ENCODE measurements around the gene ABLIM2.

ABLIM2 gene

GRCh38 chr4:8005033-8005808 lies 153.4 kb downstream of the ABLIM2 start:
- no peak for DNase-seq (ENCODE audit: low read depth)
- H3K4me3 ChIP-seq (ENCODE audit: low read length) = no peak overlapping the region
- TF ChIP-seq CTCF (conservative IDR thresholded peaks at IDR 0.05; ENCODE audit: low read depth, low read length) = no peak

- no peak for TF ChIP-seq CTCF (conservative IDR thresholded peaks at IDR 0.05; ENCODE audit: low read depth, low read length)
- no peak for DNase-seq (ENCODE audit: low read depth)
- no peak overlapping the region for H3K4me3 ChIP-seq (ENCODE audit: low read length)
These were observed 154.5 kb downstream of the ABLIM2 start for GRCh38 chr4:8004066-8004465.

- H3K4me3 ChIP-seq (ENCODE audit: low read length) = no peak overlapping the region
- no peak for TF ChIP-seq CTCF (conservative IDR thresholded peaks at IDR 0.05; ENCODE audit: low read depth, low read length)
- DNase-seq (ENCODE audit: low read depth) = no peak
These were observed 155.9 kb downstream of the ABLIM2 start for GRCh38 chr4:8002525-8003309.

GRCh38 chr4:8001564-8002355 lies 156.9 kb downstream of the ABLIM2 start:
- no peak overlapping the region for H3K4me3 ChIP-seq (ENCODE audit: low read length)
- TF ChIP-seq CTCF (conservative IDR thresholded peaks at IDR 0.05; ENCODE audit: low read depth, low read length) = no peak
- no peak for DNase-seq (ENCODE audit: low read depth)

GRCh38 chr4:8000721-8001491 lies 157.7 kb downstream of the ABLIM2 start:
- DNase-seq (ENCODE audit: low read depth) = no peak
- TF ChIP-seq CTCF (conservative IDR thresholded peaks at IDR 0.05; ENCODE audit: low read depth, low read length) = no peak
- no peak overlapping the region for H3K4me3 ChIP-seq (ENCODE audit: low read length)

GRCh38 chr4:8000247-8000646 lies 158.4 kb downstream of the ABLIM2 start:
- no peak for DNase-seq (ENCODE audit: low read depth)
- no peak overlapping the region for H3K4me3 ChIP-seq (ENCODE audit: low read length)
- no peak for TF ChIP-seq CTCF (conservative IDR thresholded peaks at IDR 0.05; ENCODE audit: low read depth, low read length)

Measured in retinal pigment epithelial cell (primary cell).